Astrocyte (in vitro differentiated cells and primary cell): Measurements from ENCODE around the gene ARRDC3. TPM values are rescaled to one million over a fixed set of nuclear protein-coding genes. Genes with fewer than 3 reads are reported as not detected.

Experiments used
- DNase-seq: peaks from one replicate; pipeline ENCODE4 v3.0.0-alpha.2; 2010; ENCODE audit warnings: low read depth
- FAIRE-seq: peaks from 2 replicates; lab custom pipeline; 2011; peaks lifted over from hg19 to GRCh38; lab: Jason Lieb, UNC
- H2AFZ ChIP-seq: 2 replicates; pipeline ENCODE4 v1.6.0; 2012; ENCODE audit warnings: low read depth, low read length, inconsistent platforms
- H3K27ac ChIP-seq: 2 replicates; pipeline ENCODE4 v1.5.1; 2011; ENCODE audit warnings: low read depth, low read length, inconsistent platforms
- H3K27me3 ChIP-seq: 2 replicates; pipeline ENCODE4 v1.6.0; 2011; ENCODE audit warnings: low read length, inconsistent platforms; ENCODE audit not compliant: insufficient read depth
- H3K36me3 ChIP-seq: 2 replicates; pipeline ENCODE4 v1.5.1; 2011; ENCODE audit warnings: low read length, inconsistent platforms; ENCODE audit not compliant: insufficient read depth
- H3K4me1 ChIP-seq: 2 replicates; pipeline ENCODE4 v1.5.1; 2011; ENCODE audit warnings: low read length, inconsistent platforms; ENCODE audit not compliant: insufficient read depth
- H3K4me2 ChIP-seq: 2 replicates; pipeline ENCODE4 v1.6.0; 2012; ENCODE audit warnings: low read length, inconsistent platforms
- H3K4me3 ChIP-seq: 2 replicates; pipeline ENCODE4 v1.5.1; 2011; ENCODE audit warnings: low read depth, mild to moderate bottlenecking, low read length, inconsistent platforms; ENCODE audit not compliant: insufficient read depth
- H3K79me2 ChIP-seq: 2 replicates; pipeline ENCODE4 v1.6.0; 2012; ENCODE audit warnings: mild to moderate bottlenecking, low read length, inconsistent platforms; ENCODE audit not compliant: insufficient read depth
- H3K9ac ChIP-seq: 2 replicates; pipeline ENCODE4 v1.6.0; 2012; ENCODE audit warnings: mild to moderate bottlenecking, low read length, inconsistent platforms
- H3K9me3 ChIP-seq: 2 replicates; pipeline ENCODE4 v1.5.1; 2012; ENCODE audit warnings: low read depth, mild to moderate bottlenecking, low read length, inconsistent platforms; ENCODE audit not compliant: insufficient read depth
- H4K20me1 ChIP-seq: 2 replicates; pipeline ENCODE4 v1.6.0; 2012; ENCODE audit warnings: low read length, inconsistent platforms; ENCODE audit not compliant: insufficient read depth
- H3K27ac Mint-ChIP-seq: one replicate; pipeline ENCODE4 v1.8.0; 2021; ENCODE audit warnings: mild to moderate bottlenecking, mixed read lengths; ENCODE audit not compliant: unreplicated experiment
- H3K27me3 Mint-ChIP-seq: one replicate; pipeline ENCODE4 v1.8.0; 2021; ENCODE audit warnings: low read depth, mixed read lengths; ENCODE audit not compliant: unreplicated experiment
- H3K36me3 Mint-ChIP-seq: one replicate; pipeline ENCODE4 v1.8.0; 2021; ENCODE audit warnings: low read depth, mixed read lengths; ENCODE audit not compliant: unreplicated experiment
- H3K4me1 Mint-ChIP-seq: one replicate; pipeline ENCODE4 v1.8.0; 2021; ENCODE audit warnings: low read depth, mixed read lengths; ENCODE audit not compliant: unreplicated experiment
- H3K4me3 Mint-ChIP-seq: one replicate; pipeline ENCODE4 v1.8.0; 2021; ENCODE audit warnings: mild to moderate bottlenecking, moderate library complexity, mixed read lengths; ENCODE audit not compliant: unreplicated experiment
- H3K9me3 Mint-ChIP-seq: one replicate; pipeline ENCODE4 v1.8.0; 2021; ENCODE audit warnings: mild to moderate bottlenecking, mixed read lengths; ENCODE audit not compliant: unreplicated experiment
- CTCF ChIP-seq: IDR thresholded peaks from 2 replicates; pipeline ENCODE4 v1.5.1; 2011; ENCODE audit warnings: low read depth, mild to moderate bottlenecking, inconsistent platforms, low read length, moderate library complexity; ENCODE audit not compliant: insufficient read depth
- EZH2 ChIP-seq: IDR thresholded peaks from 2 replicates; pipeline ENCODE4 v1.6.1; 2012; ENCODE audit warnings: mild to moderate bottlenecking, low read length, inconsistent platforms; ENCODE audit not compliant: insufficient read depth
- total RNA-seq: library from RNA; stranded (reverse); gene quantifications from 2 replicates; pipeline ENCODE4 v1.2.1, GENCODE V29; 2021

The ARRDC3 gene
- total RNA-seq, 1 donor from 2014 or later: 94.7 TPM

- H4K20me1 ChIP-seq: no peaks in the 10 kb centered on the region
- H3K9me3 ChIP-seq: no peaks in the 10 kb centered on the region
- TF ChIP-seq EZH2: no peak
- no peak for TF ChIP-seq CTCF
- H3K79me2 ChIP-seq: no peaks in the 10 kb centered on the region
- DNase-seq (no peak), FAIRE-seq (no peak)
- Mint-ChIP-seq H3K4me3 (no peak overlapping the region), H3K36me3 (no peaks in the 10 kb centered on the region), H3K4me1 (peaks cover 2% of the 10 kb centered on the region), H3K9me3 (no peaks in the 10 kb centered on the region), H3K27me3 (no peaks in the 10 kb centered on the region), H3K27ac (no peak overlapping the region)
- no peak overlapping the region for H3K9ac ChIP-seq
- H3K4me2 ChIP-seq: no peak overlapping the region
- no peaks in the 10 kb centered on the region for H3K27me3 ChIP-seq
- no peaks in the 10 kb centered on the region for H3K4me1 ChIP-seq
- no peaks in the 10 kb centered on the region for H3K36me3 ChIP-seq
- H2AFZ ChIP-seq: no peak overlapping the region
- no peak overlapping the region for H3K4me3 ChIP-seq
- H3K27ac ChIP-seq: no peak overlapping the region
Measured at GRCh38 chr5:91417219-91417618, 34.1 kb upstream of the ARRDC3 start.

GRCh38 chr5:91416491-91416890, 33.4 kb upstream of the ARRDC3 start:
- Mint-ChIP-seq H3K9me3 (no peaks in the 10 kb centered on the region), H3K27me3 (no peaks in the 10 kb centered on the region), H3K4me1 (peaks cover 2% of the 10 kb centered on the region), H3K4me3 (no peak overlapping the region), H3K36me3 (no peaks in the 10 kb centered on the region), H3K27ac (no peak overlapping the region)
- Histone ChIP-seq H4K20me1 (no peaks in the 10 kb centered on the region), H3K4me3 (no peak overlapping the region), H3K36me3 (no peaks in the 10 kb centered on the region), H3K27me3 (no peaks in the 10 kb centered on the region), H3K4me2 (no peak overlapping the region), H3K27ac (no peak overlapping the region), H2AFZ (no peak overlapping the region), H3K9me3 (no peaks in the 10 kb centered on the region), H3K79me2 (no peaks in the 10 kb centered on the region), H3K9ac (no peak overlapping the region), H3K4me1 (no peaks in the 10 kb centered on the region)
- no peak for DNase-seq
- FAIRE-seq: no peak
- TF ChIP-seq EZH2: no peak
- no peak for TF ChIP-seq CTCF

GRCh38 chr5:91409304-91409703, 26.2 kb upstream of the ARRDC3 start:
- no peak for TF ChIP-seq EZH2
- TF ChIP-seq CTCF: no peak
- no peak for DNase-seq
- no peaks in the 10 kb centered on the region for H3K36me3 ChIP-seq

More at GRCh38 chr5:91409304-91409703, 26.2 kb upstream of the ARRDC3 start:
- FAIRE-seq: no peak
- Histone ChIP-seq H4K20me1 (no peaks in the 10 kb centered on the region), H3K27ac (no peak overlapping the region), H3K9me3 (no peaks in the 10 kb centered on the region), H3K27me3 (no peaks in the 10 kb centered on the region), H3K4me2 (no peak overlapping the region), H3K4me1 (no peaks in the 10 kb centered on the region), H3K4me3 (no peak overlapping the region), H3K79me2 (no peaks in the 10 kb centered on the region), H3K9ac (no peak overlapping the region), H2AFZ (no peak overlapping the region)
- H3K4me1 Mint-ChIP-seq: no peaks in the 10 kb centered on the region
- no peaks in the 10 kb centered on the region for H3K36me3 Mint-ChIP-seq
- no peaks in the 10 kb centered on the region for H3K27me3 Mint-ChIP-seq
- H3K27ac Mint-ChIP-seq: no peak overlapping the region
- H3K9me3 Mint-ChIP-seq: no peaks in the 10 kb centered on the region
- no peak overlapping the region for H3K4me3 Mint-ChIP-seq
